AG09309 (cell line): ENCODE results near the gene EPC1.
"Not testable (repeated sequence)": the region's sequence is repeated elsewhere in the genome, so short reads cannot be mapped to it uniquely, and the experiment has no call there.

Experiments used
- DNase-seq: peaks from one replicate; pipeline ENCODE4 v3.0.0-alpha.2; 2010; ENCODE audit warnings: low read depth
- H3K4me3 ChIP-seq: 2 replicates; pipeline ENCODE4 v1.5.1; 2011; ENCODE audit warnings: mild to moderate bottlenecking, low read depth, low read length, moderate library complexity; ENCODE audit not compliant: control insufficient read depth
- TF ChIP-seq, protein P1 (sequence below): IDR thresholded peaks from 2 replicates; pipeline ENCODE4 v1.5.1; 2011; ENCODE audit warnings: mild to moderate bottlenecking, low read depth, low read length, inconsistent platforms; ENCODE audit not compliant: insufficient read depth, control insufficient read depth; ENCODE audit errors: missing control alignments

Gene EPC1

GRCh38 chr10:32360884-32361283, 13.9 kb upstream of the EPC1 start:
- no peak overlapping the region for H3K4me3 ChIP-seq
- TF ChIP-seq, protein P1, sequence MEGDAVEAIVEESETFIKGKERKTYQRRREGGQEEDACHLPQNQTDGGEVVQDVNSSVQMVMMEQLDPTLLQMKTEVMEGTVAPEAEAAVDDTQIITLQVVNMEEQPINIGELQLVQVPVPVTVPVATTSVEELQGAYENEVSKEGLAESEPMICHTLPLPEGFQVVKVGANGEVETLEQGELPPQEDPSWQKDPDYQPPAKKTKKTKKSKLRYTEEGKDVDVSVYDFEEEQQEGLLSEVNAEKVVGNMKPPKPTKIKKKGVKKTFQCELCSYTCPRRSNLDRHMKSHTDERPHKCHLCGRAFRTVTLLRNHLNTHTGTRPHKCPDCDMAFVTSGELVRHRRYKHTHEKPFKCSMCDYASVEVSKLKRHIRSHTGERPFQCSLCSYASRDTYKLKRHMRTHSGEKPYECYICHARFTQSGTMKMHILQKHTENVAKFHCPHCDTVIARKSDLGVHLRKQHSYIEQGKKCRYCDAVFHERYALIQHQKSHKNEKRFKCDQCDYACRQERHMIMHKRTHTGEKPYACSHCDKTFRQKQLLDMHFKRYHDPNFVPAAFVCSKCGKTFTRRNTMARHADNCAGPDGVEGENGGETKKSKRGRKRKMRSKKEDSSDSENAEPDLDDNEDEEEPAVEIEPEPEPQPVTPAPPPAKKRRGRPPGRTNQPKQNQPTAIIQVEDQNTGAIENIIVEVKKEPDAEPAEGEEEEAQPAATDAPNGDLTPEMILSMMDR: no peak
- no peak for DNase-seq

DNA sequence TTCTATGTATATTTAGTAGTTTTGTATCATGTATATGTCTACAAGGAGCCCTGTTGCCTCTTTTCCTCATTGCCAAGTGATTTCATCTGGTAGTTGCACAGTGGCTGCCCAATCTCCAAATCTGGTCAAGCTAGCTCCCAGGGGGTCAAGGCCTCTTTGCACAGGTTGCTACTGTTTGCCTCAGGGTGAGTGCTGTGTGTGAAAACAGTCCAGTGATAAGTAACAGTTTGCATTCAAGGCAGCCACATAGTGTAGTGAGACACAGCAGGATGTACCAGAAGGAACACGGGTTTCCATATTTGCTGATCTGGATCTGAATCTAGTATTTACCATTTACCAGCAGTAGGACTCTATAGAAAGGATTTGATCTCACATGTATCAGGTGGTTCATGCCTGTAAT, 13.3 kb upstream of the EPC1 start:
- no peak overlapping the region for H3K4me3 ChIP-seq
- no peak for DNase-seq
- TF ChIP-seq, protein P1: no peak

DNA sequence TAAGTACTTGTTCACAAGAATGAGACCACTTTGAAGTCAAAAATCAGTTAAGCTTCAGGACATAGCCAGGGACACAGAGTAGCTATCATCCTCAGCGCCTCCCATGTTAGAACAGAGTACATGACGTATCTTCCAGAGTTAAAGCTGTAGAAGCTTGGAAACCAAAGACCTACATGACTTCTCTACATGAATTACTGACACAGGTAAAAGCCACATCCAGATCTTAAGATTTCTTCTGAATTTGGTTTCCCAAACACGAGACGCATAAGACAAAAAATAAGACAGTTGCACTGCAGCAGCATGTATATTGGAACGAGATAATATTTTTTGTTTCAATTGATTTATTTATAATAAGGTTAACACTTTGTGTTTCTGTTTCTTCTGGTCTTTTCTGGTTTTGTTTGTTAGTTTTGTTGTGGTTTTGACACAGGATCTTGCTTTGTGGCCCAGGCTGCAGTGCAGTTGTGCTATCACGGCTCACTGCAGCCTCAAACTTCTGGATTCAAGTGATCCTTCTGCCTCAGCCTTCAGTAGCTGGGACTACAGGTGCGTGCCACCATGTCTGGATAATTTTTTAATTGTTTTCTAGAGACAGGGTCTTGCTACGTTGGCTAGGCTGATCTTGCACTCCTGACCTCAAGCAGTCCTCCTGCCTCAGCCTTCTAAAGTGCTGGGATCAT, 10.2 kb upstream of the EPC1 start:
- H3K4me3 ChIP-seq: no peak overlapping the region
- TF ChIP-seq, protein P1: no peak
- DNase-seq: no peak

- H3K4me3 ChIP-seq, DNase-seq: not testable (repeated sequence)
Observed at GRCh38 chr10:32354690-32355089, 7.7 kb upstream of the EPC1 start.

DNA sequence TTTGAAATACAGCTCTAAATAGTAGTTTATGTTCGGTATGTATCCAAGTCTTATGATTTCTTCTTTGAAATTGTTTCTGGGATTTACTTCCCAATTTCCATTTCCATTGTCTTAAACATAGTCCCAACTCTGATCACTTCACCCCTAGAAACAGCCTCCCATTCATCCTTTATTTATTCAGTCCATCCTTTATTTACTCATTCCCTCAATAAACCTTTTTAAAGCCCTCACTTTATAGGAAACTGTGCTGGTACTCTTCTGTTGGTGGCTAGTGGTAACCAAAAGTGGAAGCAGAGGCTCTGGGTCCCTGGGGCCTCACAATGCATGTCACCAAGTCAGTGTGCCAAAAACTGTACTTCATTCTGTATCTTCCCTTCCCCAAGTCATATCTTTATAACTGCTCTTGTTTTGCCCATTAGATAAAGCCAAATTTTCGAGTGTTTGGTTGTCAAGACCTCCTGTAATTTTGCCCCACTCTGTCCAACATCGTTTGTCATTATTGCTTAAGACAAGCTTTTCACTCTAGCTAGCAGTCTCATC, 3.9 kb upstream of the EPC1 start:
- no peak overlapping the region for H3K4me3 ChIP-seq
- TF ChIP-seq, protein P1: no peak
- DNase-seq: no peak

- no peak overlapping the region for H3K4me3 ChIP-seq
- TF ChIP-seq, protein P1: no peak
- DNase-seq: no peak
Observed at GRCh38 chr10:32349968-32350738, 3.2 kb upstream of the EPC1 start.

- DNase-seq: no peak
- TF ChIP-seq, protein P1: no peak
- no peak overlapping the region for H3K4me3 ChIP-seq
Observed at GRCh38 chr10:32349199-32349585, 2.2 kb upstream of the EPC1 start.
